ENCODE results near the gene SCAMP1.

SCAMP1 gene

GRCh38 chr5:78496373-78496772 is 136.0 kb downstream of the SCAMP1 start:
- no peak for DNase-seq (ENCODE audit: low read depth)

GRCh38 chr5:78497573-78498533 is 137.4 kb downstream of the SCAMP1 start:
- DNase-seq (ENCODE audit: low read depth) = no peak

- no peak for DNase-seq (ENCODE audit: low read depth)
Measured at GRCh38 chr5:78499485-78499884, 139.1 kb downstream of the SCAMP1 start.

- no peak for DNase-seq (ENCODE audit: low read depth)
Measured at GRCh38 chr5:78500028-78500427, 139.6 kb downstream of the SCAMP1 start.

- DNase-seq (ENCODE audit: low read depth) = no peak
Measured at GRCh38 chr5:78500871-78501270, 140.5 kb downstream of the SCAMP1 start.

GRCh38 chr5:78501411-78502352 is 141.3 kb downstream of the SCAMP1 start:
- DNase-seq (ENCODE audit: low read depth) = no peak

- no peak for DNase-seq (ENCODE audit: low read depth)
Measured at GRCh38 chr5:78503958-78504653, 143.7 kb downstream of the SCAMP1 start.

GRCh38 chr5:78504704-78505677 is 144.6 kb downstream of the SCAMP1 start:
- DNase-seq (ENCODE audit: low read depth) = no peak

- DNase-seq (ENCODE audit: low read depth) = no peak
Measured at GRCh38 chr5:78505860-78506259, 145.4 kb downstream of the SCAMP1 start.

GRCh38 chr5:78506261-78507024 is 146.0 kb downstream of the SCAMP1 start:
- DNase-seq (ENCODE audit: low read depth) = no peak

- DNase-seq (ENCODE audit: low read depth) = no peak
Measured at GRCh38 chr5:78507531-78507930, 147.1 kb downstream of the SCAMP1 start.

- no peak for DNase-seq (ENCODE audit: low read depth)
Measured at GRCh38 chr5:78508186-78508765, 147.9 kb downstream of the SCAMP1 start.

- no peak for DNase-seq (ENCODE audit: low read depth)
Measured at GRCh38 chr5:78509145-78509865, 148.9 kb downstream of the SCAMP1 start.

- peak; percentile 1 for DNase-seq (ENCODE audit: low read depth)
Measured at GRCh38 chr5:78509884-78510769, 149.7 kb downstream of the SCAMP1 start.

- DNase-seq (ENCODE audit: low read depth) = no peak
Measured at GRCh38 chr5:78511121-78511906, 150.9 kb downstream of the SCAMP1 start.

- no peak for DNase-seq (ENCODE audit: low read depth)
Measured at GRCh38 chr5:78512435-78512834, 152.0 kb downstream of the SCAMP1 start.

- no peak for DNase-seq (ENCODE audit: low read depth)
Measured at GRCh38 chr5:78513441-78513840, 153.0 kb downstream of the SCAMP1 start.

Measured in T follicular helper cell (primary cell).